Activated naive CD8-positive, alpha-beta T cell treated with anti-CD3 and anti-CD28 coated beads, Interleukin-2, amount 50 U/mL, for 16 hours (primary cell): Measurements from ENCODE around the gene TTN.

Source experiments
- DNase-seq: peaks from one replicate; pipeline ENCODE4 v3.0.0-alpha.2; 2020; ENCODE audit warnings: low read depth, low spot score

TTN gene

DNA sequence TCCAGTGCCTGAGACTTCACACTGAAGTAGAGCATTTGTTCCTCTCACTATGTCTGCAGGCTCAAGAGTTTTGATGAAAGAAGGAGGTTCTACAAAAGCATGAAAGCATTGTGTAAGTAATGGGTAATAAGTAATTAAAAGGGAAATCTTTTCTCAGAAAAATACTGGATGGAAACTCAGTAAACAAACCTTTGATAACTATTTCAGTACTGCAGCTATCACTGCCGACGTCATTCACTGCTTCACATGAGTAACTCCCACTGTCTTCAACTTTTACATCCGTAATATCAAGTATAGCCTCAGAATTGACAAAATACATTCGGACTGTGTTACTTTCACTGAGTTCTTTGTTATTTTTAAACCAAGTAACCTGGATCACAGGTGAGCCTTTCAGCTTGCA, 72.7 kb downstream of the TTN start:
- DNase-seq, result no peak

DNA sequence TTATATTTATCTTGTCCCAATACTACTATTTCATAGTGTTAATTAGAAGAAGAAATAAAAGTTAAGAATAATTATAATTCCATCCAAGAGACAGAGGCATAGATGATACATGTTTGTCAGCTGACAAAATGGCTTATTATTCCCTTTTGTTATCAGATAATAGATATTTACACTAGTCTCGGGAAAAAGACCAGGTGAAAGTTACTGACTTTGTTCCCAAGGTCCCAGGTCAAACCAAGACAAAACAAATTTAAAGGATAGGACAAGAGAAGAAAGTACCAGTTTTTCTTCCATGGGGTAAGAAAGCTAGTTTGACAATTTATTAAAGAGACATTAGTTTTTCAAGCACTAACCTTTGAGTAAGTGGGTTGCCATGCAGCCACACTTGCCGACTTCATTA, 73.2 kb downstream of the TTN start:
- DNase-seq, result no peak

DNA sequence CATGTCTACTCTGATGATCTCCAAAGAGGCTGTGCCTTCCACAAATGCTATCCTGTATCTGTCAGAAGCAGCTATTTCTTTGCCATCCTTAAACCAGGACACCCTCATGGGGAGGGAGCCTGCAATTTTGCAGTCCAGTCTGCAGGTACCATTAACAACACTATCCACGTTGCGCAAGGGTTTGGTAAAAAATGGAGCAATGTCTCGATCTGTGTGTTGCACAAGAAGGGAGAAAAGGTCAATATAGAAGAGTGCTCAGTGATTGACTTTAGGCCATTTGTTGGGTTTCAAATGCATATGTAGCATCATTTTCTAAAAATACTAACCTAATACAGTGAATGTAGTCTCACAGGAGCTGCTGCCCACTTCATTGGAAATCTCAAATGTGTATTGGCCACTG, 74.3 kb downstream of the TTN start:
- DNase-seq, result no peak

DNA sequence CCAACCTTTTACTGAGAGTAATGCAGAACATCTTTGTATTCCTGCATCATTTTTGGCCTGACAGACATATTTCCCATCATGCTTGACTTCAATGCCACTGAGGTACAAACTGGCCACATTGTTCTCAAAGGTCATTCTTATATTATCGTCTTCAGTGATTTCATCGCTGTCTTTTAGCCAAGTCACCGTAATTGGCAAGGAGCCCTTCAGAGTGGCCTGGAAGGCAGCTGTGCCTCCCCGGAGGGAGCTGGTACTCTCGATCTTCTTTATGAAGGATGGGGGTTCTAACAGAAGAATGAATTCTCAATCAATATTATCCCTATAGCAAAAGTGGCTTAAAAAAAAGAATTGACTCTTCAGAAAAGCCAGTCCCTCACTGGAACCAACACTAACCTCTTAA, 75.9 kb downstream of the TTN start:
- no peak for DNase-seq

DNA sequence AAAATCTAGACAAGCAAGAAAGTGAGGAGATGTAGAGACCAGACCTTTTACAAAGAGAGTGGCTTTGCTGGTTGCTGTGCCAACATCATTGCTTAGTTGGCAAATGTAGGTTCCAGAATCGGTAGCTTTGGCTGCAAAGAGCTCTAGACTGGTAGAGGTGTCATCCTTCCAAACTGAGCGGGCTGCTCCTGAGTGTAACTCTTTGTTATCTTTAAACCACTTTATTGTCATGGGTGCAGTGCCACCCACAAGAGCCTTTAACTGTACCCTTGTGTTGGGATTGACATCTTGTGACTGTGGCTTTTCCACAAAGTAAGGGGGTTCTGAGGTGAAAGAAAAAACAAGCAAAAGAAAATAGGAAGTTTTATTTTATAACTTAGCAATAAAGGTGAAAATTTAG, 77.2 kb downstream of the TTN start:
- no peak for DNase-seq

DNA sequence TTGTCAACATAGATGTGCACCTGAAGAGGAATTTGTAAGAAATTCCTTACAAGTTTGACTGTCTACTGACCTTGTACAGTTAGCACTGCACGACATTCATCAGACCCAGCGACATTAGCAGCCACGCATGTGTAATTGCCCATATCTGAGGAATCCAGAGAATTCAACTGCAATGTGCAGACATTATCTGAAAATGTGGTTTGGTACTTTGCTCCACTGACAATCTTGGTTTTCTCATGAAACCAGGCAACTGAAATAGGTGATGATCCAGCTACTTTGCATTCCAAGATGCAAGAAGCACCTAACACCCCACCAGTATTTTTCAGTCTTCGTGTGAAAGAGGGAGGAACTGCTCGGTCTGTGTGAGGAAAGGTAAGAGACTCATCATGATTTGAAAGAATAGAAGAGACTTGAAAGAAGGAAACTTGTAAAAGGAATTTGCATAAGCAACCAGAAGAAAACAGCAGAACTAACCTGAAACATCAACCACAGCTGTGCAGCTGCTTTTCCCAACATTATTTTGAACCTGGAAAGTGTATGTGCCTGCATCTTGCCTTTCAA, 83.4 kb downstream of the TTN start:
- DNase-seq, result no peak

DNA sequence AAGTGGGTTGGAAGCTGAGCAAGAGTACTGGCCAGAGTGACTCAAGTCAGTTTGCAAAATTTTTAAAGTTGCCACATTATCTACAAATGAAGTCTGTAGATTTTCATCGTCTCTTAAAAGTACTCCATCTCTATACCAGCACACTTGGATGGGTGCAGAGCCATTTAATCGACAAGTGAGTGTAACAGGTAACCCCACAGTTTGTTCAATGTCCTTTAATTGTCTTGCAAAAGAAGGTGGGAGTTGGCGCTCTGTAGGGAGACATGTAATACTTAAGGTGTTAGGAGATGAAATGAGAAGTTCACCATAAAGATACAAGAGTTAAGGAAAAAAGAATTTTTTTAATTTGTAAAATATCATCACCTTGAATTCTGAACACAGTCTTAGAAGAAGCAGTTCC, 84.9 kb downstream of the TTN start:
- no peak for DNase-seq

DNA sequence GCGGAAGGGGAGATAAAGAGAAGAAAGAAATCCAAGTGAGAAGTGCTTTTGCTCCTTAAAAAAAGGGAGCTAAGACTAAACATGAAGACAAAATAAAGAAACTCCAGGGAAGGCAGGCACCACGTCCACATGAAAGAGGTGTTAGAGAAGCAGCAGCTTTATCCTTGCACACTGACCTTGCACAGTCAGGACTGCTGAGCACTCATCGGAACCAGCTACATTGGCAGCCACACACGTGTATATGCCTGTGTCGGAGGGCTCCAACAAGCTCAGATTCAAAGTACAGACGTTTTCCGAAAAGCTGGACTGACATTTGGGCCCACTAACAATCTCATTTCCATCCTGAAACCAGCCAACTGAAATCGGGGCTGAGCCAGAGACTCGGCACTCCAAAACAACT, 88.2 kb downstream of the TTN start:
- no peak for DNase-seq

DNA sequence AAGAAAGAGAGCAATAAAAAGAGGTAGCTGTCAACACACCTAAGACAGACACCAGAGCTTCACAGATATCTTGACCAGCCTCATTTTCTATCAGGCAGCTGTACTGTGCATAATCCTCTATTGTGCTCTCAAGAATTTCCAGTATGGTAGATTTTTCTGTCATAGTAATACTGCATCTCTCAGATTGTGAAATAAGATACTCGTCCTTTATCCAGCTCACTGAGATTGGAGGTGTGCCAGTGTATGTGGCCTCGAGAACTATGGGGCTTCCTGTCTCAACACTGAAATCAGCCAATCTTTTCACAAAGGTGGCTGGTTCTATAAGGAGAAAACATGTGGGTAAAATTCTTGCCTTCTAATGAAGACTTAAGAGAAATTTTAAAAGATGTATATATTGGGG, 88.9 kb downstream of the TTN start:
- DNase-seq, result no peak

DNA sequence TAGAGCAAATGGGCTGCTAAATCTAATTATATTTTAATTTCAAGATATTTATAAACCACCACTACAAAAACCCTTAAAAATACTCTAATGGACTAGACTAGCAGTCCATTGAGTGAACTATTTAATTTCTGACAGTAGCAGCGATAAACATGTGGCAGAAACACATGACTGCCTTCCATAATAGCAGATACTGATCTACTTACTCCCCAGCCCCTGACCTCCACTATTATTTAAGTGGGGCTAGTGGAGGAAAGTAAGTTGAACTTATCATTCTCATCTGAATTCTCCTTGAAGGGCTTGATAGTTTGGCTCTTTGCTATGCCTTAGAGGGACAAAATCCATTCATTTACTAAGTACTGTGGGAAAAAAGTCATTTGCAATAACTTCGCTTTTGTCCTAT, 90.8 kb downstream of the TTN start:
- no peak for DNase-seq

DNA sequence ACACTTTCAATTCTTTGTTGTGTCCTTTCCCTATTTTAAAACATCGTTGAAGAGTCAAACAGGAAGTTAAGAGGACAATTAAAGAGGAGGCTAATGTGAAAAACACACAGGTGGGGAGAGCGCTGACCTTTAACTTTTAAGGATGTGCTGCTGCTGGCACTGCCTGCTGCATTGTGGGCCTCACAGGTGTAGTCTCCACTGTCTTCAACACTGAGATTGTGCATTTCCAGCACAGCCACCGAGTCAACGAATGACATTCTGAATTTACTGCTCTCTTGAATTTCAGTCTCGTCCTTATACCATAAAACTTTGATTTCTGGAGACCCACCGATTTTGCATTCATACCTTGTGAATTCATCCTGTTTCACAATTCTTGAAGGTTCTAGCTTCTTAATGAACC, 91.9 kb downstream of the TTN start:
- no peak for DNase-seq

DNA sequence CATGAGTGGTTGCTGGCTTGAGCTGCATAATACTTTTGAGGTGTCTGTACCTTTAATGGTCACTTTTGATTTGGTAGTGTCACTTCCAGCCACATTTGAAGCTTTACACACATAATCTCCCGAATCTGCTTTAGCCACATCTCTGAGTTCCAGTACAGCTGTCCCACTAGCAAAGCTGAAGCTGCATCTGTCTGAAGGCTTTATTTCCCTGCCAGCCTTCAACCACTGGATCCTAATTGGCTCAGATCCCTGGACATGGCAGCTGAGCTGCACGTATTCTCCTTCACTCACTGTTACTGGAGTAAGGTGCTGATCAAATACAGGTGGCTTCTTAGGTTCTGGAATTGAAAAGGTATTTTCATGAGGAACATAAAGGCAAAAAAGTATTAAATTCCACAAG, 99.7 kb downstream of the TTN start:
- DNase-seq, result no peak

DNA sequence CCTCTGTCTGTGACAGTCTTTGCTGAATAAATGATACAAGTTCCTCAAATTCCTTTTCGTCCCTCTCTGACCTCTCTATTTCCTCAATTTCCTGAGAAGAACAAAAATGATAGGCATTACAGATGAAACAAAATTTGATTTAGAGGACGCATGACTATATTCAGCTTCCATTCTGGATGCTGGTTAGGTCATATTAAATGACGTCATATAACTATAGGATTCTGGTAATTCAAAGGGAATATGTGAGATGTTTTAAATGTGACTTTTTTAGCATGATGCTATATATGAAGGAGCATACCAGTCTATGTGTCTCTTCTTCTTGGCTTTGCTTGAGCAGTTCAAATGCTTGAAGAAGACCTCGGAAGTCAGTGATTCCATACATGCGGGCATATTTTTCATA, 102.3 kb downstream of the TTN start:
- no peak for DNase-seq

DNA sequence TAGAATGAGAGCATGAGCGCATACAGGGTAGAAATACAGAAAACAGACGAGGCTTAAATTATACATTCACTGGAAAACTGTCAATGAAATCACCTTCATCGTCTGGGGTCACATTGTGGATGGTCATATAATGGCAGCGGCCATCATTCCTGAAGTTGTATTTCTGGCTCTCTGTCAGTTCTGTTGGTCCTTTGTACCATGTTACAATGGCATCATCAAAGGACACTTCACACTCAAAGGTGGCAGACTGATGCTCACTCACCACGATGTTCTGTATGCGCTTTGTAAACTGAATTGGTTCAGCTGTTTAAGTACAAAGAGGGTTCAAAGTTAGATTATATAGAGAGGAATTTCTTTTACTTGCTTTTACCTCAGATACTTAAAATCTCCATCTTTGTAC, 104.9 kb downstream of the TTN start:
- DNase-seq, result no peak

DNA sequence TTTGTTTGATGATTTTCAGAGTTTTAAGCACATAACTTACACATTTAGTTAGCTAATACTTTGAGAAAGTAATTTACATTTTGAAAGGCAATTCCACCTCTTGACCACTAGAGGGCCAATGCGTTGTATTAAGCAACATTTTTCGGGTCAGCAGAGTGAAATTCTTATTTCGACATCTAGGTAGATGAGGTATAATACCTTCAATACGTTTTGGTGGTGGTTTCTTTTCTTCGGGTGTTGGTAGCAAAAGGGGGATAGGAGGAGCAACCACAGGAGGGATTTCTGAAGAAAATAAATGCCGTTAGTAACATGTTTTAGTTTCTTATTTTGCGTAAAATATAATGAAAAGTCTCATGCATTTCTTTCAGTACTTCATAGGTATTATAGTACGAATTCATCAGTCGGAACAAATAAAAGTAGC, 106.3 kb downstream of the TTN start:
- no peak for DNase-seq

DNA sequence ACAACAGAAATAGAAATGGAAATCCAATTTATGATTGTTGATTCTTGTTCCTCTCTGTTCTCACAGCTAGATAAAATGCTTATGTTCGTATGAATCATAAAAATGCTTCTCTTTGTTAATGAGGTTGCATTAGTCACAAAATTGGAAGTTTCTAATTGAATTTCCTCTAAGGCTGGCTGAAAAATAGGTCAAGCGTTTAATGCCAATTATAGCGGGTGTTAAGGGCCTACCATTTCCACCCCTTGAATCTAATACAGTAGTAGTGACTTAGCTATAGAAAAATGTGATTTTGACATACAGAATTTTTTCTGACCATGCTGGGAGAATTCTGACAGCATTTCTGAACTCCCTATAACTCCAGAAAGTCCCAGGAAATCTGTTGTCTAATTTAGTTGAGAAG, 107.1 kb downstream of the TTN start:
- no peak for DNase-seq

DNA sequence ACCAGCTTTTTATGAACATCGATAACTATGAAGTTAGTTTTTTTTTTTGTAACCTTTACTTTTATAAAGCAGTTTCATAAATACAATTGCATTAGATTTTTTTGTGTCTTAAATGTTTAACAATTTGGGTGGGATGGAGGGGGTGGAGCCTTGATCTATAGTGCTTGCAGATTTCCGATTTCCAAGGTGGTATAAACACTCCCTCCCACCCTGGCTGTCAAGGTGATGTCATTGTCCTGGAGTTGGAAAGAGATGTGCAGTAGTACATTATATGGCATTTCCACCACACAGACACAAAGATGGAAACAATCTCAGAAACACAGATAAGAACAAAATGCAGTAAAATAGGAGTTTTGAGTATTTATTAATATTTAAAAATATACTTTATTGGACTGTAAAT, 114.4 kb downstream of the TTN start:
- no peak for DNase-seq

DNA sequence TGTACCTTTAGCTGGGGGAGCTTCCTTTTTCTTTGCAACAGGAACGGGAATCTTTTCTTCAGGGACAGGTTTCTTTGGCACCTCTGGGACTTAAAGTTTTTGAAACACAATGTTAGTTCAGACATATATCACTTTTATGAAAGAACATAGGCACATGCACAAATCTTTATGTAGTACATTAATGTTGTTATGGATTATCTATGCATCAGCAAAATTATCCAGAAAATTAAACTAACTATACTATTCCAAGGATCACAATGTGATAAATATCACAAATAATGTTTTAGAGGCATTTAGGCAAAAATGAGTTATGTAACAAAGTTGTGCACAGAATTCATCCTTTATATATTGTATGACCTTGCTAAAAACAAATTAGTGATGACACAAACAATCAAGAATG, 117.4 kb downstream of the TTN start:
- DNase-seq, result no peak

DNA sequence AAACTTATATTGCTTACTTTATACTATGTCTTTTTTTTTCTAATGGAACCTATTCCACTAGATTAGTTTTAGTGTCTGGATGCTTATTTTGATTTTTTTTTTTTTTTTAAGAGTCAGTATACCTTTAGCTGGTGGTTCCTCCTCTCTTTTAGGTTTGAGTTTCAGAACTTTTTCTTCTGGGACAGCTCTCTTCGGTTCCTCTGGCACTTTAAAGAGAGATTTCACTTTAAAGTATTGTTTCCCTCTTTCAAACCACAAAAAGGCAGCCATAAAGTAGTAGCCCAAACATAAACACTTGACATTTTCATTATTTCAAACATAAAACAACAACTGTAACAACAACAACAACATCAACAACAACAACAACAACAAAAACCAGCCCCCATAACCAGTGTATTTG, 123.3 kb downstream of the TTN start:
- no peak for DNase-seq

DNA sequence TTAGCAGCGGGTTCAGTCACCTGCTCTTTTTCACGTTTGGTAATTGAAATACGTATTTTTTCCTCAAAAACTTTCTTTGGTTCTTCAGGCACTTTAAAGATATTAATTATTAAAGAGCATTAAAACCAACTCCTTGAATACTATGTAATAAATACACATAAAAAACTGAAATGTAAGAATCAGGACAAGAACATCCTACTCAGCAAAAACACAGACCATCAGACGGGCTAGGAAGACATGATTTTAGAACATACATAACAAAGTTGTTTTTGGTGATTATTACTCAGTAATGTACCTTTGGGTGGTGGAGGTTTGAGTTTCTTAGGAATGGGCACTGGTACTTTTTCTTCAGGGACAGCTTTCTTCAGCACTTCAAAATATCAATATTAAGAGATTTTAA, 126.1 kb downstream of the TTN start:
- DNase-seq, result no peak

DNA sequence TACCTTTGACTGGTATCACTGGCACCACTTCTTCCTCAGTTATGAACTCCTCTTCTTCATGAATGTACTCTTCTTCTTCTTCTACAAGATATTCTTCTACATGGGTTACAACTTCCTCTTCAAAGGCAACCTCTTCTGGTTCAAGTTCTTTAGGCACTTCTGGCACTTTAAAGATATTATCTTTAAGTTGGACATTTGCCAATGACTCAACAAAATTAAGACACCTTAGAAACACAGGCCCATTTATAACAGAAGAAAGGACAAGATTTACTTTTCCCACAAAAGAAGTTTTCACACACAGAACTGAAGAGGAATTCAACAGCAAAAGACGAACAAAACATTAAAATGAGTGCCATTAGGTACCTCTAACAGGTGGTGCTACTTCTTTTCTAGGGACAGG, 127.3 kb downstream of the TTN start:
- DNase-seq, result no peak

DNA sequence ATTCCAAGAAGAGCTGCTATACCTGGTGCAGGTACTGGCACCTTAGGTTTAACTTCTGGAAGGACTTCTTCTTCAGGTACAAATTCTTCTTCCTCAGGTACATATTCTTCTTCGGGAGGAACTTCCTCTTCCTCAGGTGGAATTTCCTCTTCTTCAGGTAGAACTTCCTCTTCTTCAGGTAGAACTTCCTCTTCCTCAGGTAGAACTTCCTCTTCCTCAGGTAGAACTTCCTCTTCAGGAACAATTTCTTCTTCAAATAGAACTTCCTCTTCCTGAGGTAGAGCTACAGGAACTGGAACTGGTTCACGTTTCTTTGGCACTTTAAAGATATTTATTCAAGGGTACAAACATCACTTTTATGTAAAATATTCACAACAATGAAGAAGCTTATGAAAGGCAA, 129.6 kb downstream of the TTN start:
- no peak for DNase-seq

DNA sequence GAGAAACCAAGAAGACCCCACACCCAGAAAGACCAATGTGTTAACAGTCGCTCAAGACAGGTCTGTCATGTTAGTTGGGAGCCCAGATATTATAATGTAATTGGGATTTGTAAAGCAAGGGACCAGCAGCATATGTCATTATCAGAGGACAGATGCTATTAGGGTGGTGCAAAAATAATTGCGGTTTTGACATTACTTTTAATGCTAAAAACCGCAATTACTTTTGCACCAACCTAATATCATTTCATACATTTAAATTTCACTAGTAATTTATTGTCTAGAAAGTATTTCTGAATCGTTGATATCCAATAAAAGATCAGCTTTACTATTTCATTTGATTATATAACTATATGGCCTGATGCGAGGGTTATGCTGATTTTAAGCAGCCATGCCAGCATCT, 131.2 kb downstream of the TTN start:
- DNase-seq, result no peak

DNA sequence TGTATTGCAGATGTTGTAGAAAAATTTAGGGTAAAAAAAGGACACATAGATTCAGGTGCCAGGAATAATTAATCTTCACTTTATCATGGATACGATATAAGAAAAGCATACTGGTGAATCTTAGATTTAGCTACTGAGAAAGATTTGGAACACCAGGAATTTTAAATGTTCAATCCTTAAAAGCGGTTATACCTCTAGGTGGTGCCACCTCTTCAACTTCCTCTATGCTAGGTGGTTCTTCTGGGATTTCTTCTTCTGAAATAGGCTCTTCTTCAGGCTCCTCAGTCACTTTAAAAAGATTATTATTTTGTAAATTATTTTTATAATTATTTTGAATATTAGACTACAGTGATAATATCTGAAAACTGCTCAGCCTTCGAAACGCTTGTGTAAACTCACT, 133.1 kb downstream of the TTN start:
- DNase-seq, result no peak

DNA sequence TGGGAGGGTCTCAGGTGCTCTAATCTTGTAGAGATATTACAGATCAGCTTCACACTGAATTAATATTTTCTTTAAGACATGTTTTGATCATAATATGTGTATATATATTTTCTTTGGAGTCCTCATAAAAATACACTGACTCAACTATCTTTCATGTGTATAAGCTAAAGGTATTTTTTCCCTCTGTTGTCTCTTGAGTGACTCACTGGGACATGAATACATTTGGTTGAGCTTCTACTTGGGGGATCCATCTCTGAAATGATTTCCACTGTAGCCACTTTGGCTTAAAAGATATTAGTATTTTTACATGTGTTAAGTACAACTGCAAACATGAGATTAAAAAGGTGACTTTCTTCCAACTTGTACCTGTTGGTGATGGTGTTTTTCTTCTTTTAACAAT, 140.8 kb downstream of the TTN start:
- DNase-seq, result no peak
